Endothelial cell of umbilical vein (primary cell): Measurements from ENCODE around the gene NOLC1. TPM values are rescaled to one million over a fixed set of nuclear protein-coding genes. Genes with fewer than 3 reads are reported as not detected.

ENCODE experiments used
- BruUV-seq: library from RNA; stranded (reverse); fragments of 400-500 nt; replicated peaks from 2 replicates; lab custom pipeline; 2021; lab: Mats Ljungman, UMichigan
- CTCF ChIA-PET: fragments of 300-600, 350-600 bp; sonication (Branson Sonifier 250); formaldehyde crosslinking; loops from one replicate; lab custom pipeline; 2021; ENCODE audit warnings: antibody characterized with exemption, inconsistent platforms; lab: Charles Lee
- POLR2A ChIA-PET: fragments of 300-600, 350-600 bp; sonication (Branson Sonifier 250); formaldehyde crosslinking; loops from one replicate; lab custom pipeline; 2021; ENCODE audit warnings: antibody characterized with exemption, inconsistent platforms; lab: Charles Lee
- DNase-seq: peaks from one replicate; pipeline ENCODE4 v3.0.0-alpha.2; 2011; ENCODE audit warnings: low read depth, low spot score
- FAIRE-seq: peaks from 2 replicates; lab custom pipeline; 2011; peaks lifted over from hg19 to GRCh38; lab: Jason Lieb, UNC
- H2AFZ ChIP-seq: 2 replicates; pipeline ENCODE4 v1.6.0; 2012; ENCODE audit warnings: low read depth, low read length, control low read depth, inconsistent platforms
- H3K27ac ChIP-seq: 2 replicates; pipeline ENCODE4 v1.5.1; 2011; ENCODE audit warnings: low read depth, mild to moderate bottlenecking, control low read depth, low read length, moderate library complexity; ENCODE audit not compliant: insufficient read depth
- H3K27me3 ChIP-seq, 2 experiments: 2 replicates each; pipeline versions ENCODE4 v1.6.0 to v1.6.1; 2011; ENCODE audit warnings: low read length in 2 of 2, mixed read lengths in 1 of 2; ENCODE audit not compliant: control insufficient read depth in 2 of 2, insufficient read depth in 2 of 2
- H3K36me3 ChIP-seq, 2 experiments: 2 replicates in 1 of 2; 3 replicates in 1 of 2; pipeline ENCODE4 v1.5.1; 2011; ENCODE audit warnings: low read length in 2 of 2, mild to moderate bottlenecking in 1 of 2, moderate library complexity in 1 of 2; ENCODE audit not compliant: control insufficient read depth in 2 of 2, insufficient read depth in 2 of 2; ENCODE audit errors: extremely low read depth in 1 of 2
- H3K4me1 ChIP-seq: 3 replicates; pipeline ENCODE4 v1.5.1; 2011; ENCODE audit warnings: mild to moderate bottlenecking, low read length; ENCODE audit not compliant: control insufficient read depth, insufficient read depth; ENCODE audit errors: extremely low read depth
- H3K4me2 ChIP-seq: 2 replicates; pipeline ENCODE4 v1.6.1; 2011; ENCODE audit warnings: low read length, control low read depth, mixed read lengths; ENCODE audit not compliant: insufficient read depth
- H3K4me3 ChIP-seq, 3 experiments: fragments of 200-600 bp in 1 of 3; sonication (generic), shearing (Covaris generic) in 1 of 3; replicated peaks in 1 of 3; 2 replicates each; pipeline ENCODE4 v1.5.1; 2011 to 2016; ENCODE audit warnings: control low read depth in 3 of 3, low read length in 3 of 3, mild to moderate bottlenecking in 2 of 3, inconsistent platforms in 1 of 3, low read depth in 1 of 3, moderate library complexity in 1 of 3; ENCODE audit not compliant: insufficient read depth in 1 of 3
- H3K79me2 ChIP-seq: 2 replicates; pipeline ENCODE4 v1.6.0; 2012; ENCODE audit warnings: low read length, inconsistent platforms; ENCODE audit not compliant: control insufficient read depth, insufficient read depth
- H3K9ac ChIP-seq: replicated peaks from 2 replicates; pipeline ENCODE3; 2011; ENCODE audit warnings: low read length, control low read depth; ENCODE audit not compliant: insufficient read depth; ENCODE audit errors: extremely low read depth
- H3K9me1 ChIP-seq: replicated peaks from 3 replicates; pipeline ENCODE4 v1.6.0; 2011; ENCODE audit warnings: mild to moderate bottlenecking, low read length; ENCODE audit not compliant: control insufficient read depth, insufficient read depth; ENCODE audit errors: extremely low read depth
- H3K9me3 ChIP-seq: replicated peaks from 2 replicates; pipeline ENCODE4 v1.5.1; 2012; ENCODE audit warnings: low read length, inconsistent platforms; ENCODE audit not compliant: control insufficient read depth, insufficient read depth
- H4K20me1 ChIP-seq: replicated peaks from 2 replicates; pipeline ENCODE3; 2011; ENCODE audit warnings: mild to moderate bottlenecking, low read length; ENCODE audit not compliant: control insufficient read depth, insufficient read depth; ENCODE audit errors: extremely low read depth
- EZH2 ChIP-seq: IDR thresholded peaks from 2 replicates; pipeline ENCODE4 v1.6.1; 2012; ENCODE audit warnings: borderline replicate concordance, low read depth, mild to moderate bottlenecking, moderate library complexity, low read length, inconsistent platforms; ENCODE audit not compliant: severe bottlenecking
- FOS ChIP-seq: IDR thresholded peaks from 2 replicates; pipeline ENCODE4 v1.6.1; 2011; ENCODE audit warnings: mild to moderate bottlenecking, low read length, moderate library complexity, borderline replicate concordance; ENCODE audit not compliant: insufficient read depth
- GATA2 ChIP-seq: IDR thresholded peaks from 2 replicates; pipeline ENCODE4 v1.7.0; 2011; ENCODE audit warnings: low read depth, mild to moderate bottlenecking, moderate library complexity, mixed read lengths, low read length; ENCODE audit not compliant: insufficient read length, insufficient read depth
- JUN ChIP-seq: IDR thresholded peaks from 2 replicates; pipeline ENCODE4 v1.6.1; 2011; ENCODE audit warnings: borderline replicate concordance, low read depth; ENCODE audit not compliant: insufficient read length, insufficient read depth
- MAX ChIP-seq: IDR thresholded peaks from 2 replicates; pipeline ENCODE4 v1.6.1; 2011; ENCODE audit not compliant: insufficient read depth, insufficient read length
- MYC ChIP-seq: IDR thresholded peaks from one replicate; pipeline ENCODE4 v1.6.1; 2011; ENCODE audit warnings: mild to moderate bottlenecking, low read depth, low read length
- POLR2A ChIP-seq: IDR thresholded peaks from 2 replicates; pipeline ENCODE4 v1.6.1; 2012; ENCODE audit warnings: low read depth, mild to moderate bottlenecking, control low read depth, low read length
- POLR2AphosphoS5 ChIP-seq: IDR thresholded peaks from 2 replicates; pipeline ENCODE4 v1.6.1; 2012; ENCODE audit warnings: low read depth, mild to moderate bottlenecking, control low read depth, low read length, moderate library complexity; ENCODE audit not compliant: insufficient read depth
- dilution Hi-C: fragments of 300-500 bp; cut with MboI; formaldehyde crosslinking; loops from one replicate; pipeline ENCODE4 v1.15.0; 2019; ENCODE audit warnings: low sequenced_read_pairs; ENCODE audit not compliant: extremely low pct_ligation_motif_present
- intact Hi-C: fragments of 100-400 bp; cut with micrococcal nuclease; formaldehyde crosslinking; loops from one replicate; pipeline ENCODE4 v1.10.0; 2022
- polyA plus RNA-seq, 4 experiments: library from polyadenylated mRNA; depleted of rRNA in 3 of 4; stranded (reverse) in 3 of 4; unstranded in 1 of 4; fragments of >200 nt; gene quantifications; 2 replicates each; pipeline versions ENCODE4 v1.2.1 to v1.2.3, GENCODE V29; 2011 to 2012; ENCODE audit warnings: missing spikeins in 1 of 4
- total RNA-seq: library from RNA; stranded (reverse); gene quantifications from 2 replicates; pipeline ENCODE4 v1.2.3, GENCODE V29; 2021
- TF ChIP-seq, protein P1 (sequence below), 2 donors: IDR thresholded peaks; 1 replicate in 1 of 2; 2 replicates in 1 of 2; pipeline ENCODE4 v1.5.1; 2011; ENCODE audit warnings: low read length in 2 of 2, mild to moderate bottlenecking in 2 of 2, moderate library complexity in 2 of 2, control low read depth in 1 of 2, inconsistent platforms in 1 of 2, low read depth in 1 of 2; ENCODE audit not compliant: insufficient read depth in 1 of 2; ENCODE audit errors: extremely low read depth in 1 of 2

NOLC1 gene
- total and polyA plus RNA-seq, 2 donors (not counting 3 experiments of a cell fraction or from before 2014, with no cell fraction given): 32.1 to 73.1 TPM

GRCh38 chr10:102170602-102171001, 18.4 kb downstream of the NOLC1 start:
- intact Hi-C loops (no loop called here), dilution Hi-C loops (no loop called here)
- no peaks in the 10 kb centered on the region for H3K9me3 ChIP-seq
- ChIA-PET CTCF (interaction anchor here (1.5 to 4.8 kb wide), 7 partner anchors 8 to 251 kb away, joined by 11 to 91 read pairs (median 37); partner anchors contain the start of genes ELOVL3, FBXL15 and NFKB2), POLR2A (interaction anchor here (0.6 to 0.7 kb wide), 2 partner anchors 252 to 327 kb away, joined by 4 to 6 read pairs; no protein-coding TSS in a partner anchor)
- no peaks in the 10 kb centered on the region for H3K36me3 ChIP-seq
- no peak overlapping the region for H3K27ac ChIP-seq
- H2AFZ ChIP-seq: no peak overlapping the region
- no peaks in the 10 kb centered on the region for H3K4me1 ChIP-seq
- FAIRE-seq (no peak), DNase-seq (no peak)
- H3K27me3 ChIP-seq: no peaks in the 10 kb centered on the region
- TF ChIP-seq MAX (no peak), MYC (no peak), FOS (no peak)
- no peak overlapping the region for H3K4me2 ChIP-seq
- H3K9me1 ChIP-seq: no peaks in the 10 kb centered on the region
- BruUV-seq: no TSS peak
- H3K9ac ChIP-seq: no peak overlapping the region
- H4K20me1 ChIP-seq: no peaks in the 10 kb centered on the region
- H3K79me2 ChIP-seq: no peaks in the 10 kb centered on the region
- H3K4me3 ChIP-seq: no peak overlapping the region

GRCh38 chr10:102172288-102172687, 20.1 kb downstream of the NOLC1 start:
- Histone ChIP-seq H3K9me1 (no peaks in the 10 kb centered on the region), H3K27me3 (peaks cover 3% of the 10 kb centered on the region in 2 experiments), H3K4me2 (no peak overlapping the region), H3K4me1 (no peaks in the 10 kb centered on the region), H3K36me3 (no peaks in the 10 kb centered on the region), H3K79me2 (no peaks in the 10 kb centered on the region), H3K9ac (no peak overlapping the region), H3K9me3 (no peaks in the 10 kb centered on the region), H3K4me3 (no peak overlapping the region), H2AFZ (no peak overlapping the region), H3K27ac (no peak overlapping the region), H4K20me1 (no peaks in the 10 kb centered on the region)
- FAIRE-seq (no peak), DNase-seq (no peak)
- BruUV-seq: no TSS peak
- dilution Hi-C loops: no loop called here
- ChIA-PET POLR2A (no interaction called here), CTCF (interaction anchor here (0.6 to 4.8 kb wide), 5 partner anchors 9 to 213 kb away, joined by 3 to 91 read pairs (median 3); no protein-coding TSS in a partner anchor)
- TF ChIP-seq JUN (no peak), POLR2AphosphoS5 (no peak), FOS (no peak), MAX (no peak), GATA2 (no peak), POLR2A (no peak), MYC (no peak), EZH2 (no peak)
- TF ChIP-seq, protein P1, sequence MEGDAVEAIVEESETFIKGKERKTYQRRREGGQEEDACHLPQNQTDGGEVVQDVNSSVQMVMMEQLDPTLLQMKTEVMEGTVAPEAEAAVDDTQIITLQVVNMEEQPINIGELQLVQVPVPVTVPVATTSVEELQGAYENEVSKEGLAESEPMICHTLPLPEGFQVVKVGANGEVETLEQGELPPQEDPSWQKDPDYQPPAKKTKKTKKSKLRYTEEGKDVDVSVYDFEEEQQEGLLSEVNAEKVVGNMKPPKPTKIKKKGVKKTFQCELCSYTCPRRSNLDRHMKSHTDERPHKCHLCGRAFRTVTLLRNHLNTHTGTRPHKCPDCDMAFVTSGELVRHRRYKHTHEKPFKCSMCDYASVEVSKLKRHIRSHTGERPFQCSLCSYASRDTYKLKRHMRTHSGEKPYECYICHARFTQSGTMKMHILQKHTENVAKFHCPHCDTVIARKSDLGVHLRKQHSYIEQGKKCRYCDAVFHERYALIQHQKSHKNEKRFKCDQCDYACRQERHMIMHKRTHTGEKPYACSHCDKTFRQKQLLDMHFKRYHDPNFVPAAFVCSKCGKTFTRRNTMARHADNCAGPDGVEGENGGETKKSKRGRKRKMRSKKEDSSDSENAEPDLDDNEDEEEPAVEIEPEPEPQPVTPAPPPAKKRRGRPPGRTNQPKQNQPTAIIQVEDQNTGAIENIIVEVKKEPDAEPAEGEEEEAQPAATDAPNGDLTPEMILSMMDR (IDR thresholded peaks at IDR 0.05; ENCODE audit: extremely low read depth in 1 of 2, insufficient read depth in 1 of 2, low read depth in 1 of 2, low read length in 2 of 2): no peak
- intact Hi-C loops: no loop called here
